ENCODE measurements around the gene CDK5RAP2.
"Not testable (repeated sequence)": the region's sequence is repeated elsewhere in the genome, so short reads cannot be mapped to it uniquely, and the experiment has no call there.

CDK5RAP2 gene

DNA sequence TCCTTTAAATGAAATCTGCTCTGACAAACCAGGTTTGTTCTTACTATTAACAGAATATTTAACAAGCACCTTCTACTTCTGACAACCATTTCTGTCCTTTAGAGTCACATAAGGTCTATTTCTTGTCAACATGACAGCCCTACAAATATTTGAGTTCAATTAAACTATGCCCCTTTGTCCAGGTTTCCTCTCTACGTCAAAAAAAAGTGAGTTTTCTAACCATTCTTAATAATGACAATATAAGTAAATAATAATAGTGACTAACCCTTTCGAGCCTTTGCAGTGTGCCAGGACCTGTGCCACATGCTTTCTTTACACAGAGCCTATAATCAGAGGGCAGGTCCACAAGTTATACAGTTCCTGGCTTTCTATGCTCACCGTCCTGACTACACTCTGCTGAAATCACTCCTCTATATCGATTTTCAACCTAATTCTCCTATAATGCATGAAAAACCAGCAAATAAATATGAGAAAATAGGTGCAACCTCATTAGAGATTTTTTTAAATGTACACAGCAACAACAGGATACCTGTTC lies 115.0 kb downstream of the CDK5RAP2 start:
- DNase-seq (ENCODE audit: low read depth), result no peak

DNA sequence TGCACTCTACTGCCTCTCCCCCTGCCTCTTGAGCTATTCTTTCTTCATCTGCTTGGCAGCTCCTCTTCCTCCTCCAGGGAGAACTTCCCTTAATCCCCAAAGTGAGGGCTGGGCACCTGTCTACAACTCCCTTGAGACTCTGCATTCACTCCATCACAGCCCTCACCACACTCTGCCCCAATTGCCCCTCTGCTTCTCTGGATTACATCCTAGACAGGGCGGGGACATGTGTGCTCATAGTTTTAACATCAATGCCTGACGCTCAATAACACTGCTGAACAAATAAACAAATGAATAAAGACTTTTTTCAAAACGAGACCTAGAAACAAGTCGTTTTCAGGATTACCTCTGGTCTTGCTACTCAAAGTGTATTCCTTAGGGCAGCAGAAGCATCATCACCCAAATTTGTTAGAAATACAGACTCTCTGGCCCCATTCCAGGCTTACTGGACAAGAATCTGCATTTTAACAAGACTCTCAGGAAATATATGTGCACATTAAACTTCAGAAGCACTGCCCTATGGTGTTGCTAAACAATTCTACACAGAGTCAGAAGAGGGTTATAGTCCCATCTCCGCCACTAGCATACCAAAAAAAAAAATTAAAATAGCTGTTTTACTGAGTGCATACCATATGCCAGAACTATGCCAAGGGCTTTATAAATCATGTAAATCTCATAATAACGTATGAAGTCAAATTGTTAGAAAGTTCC lies 115.6 kb downstream of the CDK5RAP2 start:
- DNase-seq (ENCODE audit: low read depth), result no peak

DNA sequence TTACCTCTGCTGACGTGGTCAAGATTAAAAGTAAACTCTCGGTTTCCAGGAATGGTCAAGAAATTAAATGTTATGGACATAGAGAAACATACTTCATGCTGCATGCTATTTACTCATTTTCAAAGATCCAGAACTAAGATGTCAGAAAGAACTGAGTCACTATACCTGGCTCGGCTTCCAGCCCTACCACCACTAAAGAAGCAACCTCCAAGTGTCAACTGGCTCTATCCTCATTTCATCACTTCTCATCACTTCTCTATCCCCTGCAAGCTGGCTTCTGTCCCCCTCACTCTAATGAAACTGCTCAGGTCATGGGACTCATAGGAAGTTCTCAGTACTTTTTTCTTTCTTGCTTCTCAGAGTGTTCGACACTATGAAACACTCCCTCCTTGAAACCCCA lies 116.2 kb downstream of the CDK5RAP2 start:
- no peak for DNase-seq (ENCODE audit: low read depth)

DNA sequence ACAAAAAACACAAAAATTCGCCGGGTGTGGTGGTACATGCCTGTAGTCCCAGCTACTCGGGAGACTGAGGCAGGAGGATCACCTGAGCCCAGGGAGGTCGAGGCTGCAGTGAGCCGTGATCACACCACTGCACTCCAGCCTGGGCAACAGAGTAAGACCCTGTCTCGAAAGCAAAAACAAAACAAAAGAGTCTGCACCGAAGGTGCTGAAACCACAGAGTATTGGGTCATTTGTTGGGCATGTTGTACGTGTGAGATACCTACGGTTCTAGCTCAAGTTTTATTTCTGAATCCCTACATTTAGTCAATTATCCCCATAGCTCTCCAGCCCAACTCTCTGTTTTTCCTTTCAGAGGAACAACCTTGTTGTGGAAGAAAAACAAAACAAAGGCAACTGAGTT lies 118.3 kb downstream of the CDK5RAP2 start:
- not testable (repeated sequence) for DNase-seq (ENCODE audit: low read depth)

DNA sequence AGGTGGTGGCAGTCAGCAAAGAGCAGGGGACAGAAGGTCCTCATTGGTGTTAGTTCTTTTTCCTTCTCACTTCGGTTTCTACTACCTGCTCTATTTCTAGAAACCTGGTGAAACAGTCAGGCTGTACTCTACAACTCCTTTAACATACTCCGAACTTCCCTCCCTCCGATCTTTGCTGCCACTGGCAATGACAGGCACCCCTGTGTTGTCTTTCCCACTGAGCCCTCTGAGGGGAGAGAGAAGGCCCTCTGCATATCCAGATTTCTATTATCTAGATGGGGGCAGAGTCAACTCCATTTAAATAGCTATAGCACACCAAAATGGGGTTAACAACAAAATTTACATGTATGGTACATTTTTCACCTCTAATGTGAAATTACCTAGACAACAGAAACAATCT lies 123.7 kb downstream of the CDK5RAP2 start:
- DNase-seq (ENCODE audit: low read depth), result no peak

DNA sequence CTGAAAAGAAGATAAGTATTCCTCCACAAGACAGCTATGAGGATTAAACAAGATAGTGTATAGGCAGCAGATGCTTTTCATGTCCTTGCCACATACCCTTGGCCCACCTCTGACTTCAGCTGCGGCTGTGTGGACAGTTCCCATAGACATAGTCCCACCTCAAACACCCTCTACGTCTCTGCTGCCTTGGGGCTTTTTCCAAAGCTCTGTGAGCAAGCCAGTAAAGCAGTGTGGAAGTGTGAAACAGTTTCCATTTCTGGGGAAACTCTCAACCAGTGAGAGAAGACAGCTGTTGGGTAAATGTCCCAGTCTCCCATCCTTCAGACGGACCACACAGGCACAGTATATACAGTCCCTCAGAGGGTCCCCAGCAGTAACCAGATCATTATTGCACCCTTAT lies 125.5 kb downstream of the CDK5RAP2 start:
- no peak for DNase-seq (ENCODE audit: low read depth)

DNA sequence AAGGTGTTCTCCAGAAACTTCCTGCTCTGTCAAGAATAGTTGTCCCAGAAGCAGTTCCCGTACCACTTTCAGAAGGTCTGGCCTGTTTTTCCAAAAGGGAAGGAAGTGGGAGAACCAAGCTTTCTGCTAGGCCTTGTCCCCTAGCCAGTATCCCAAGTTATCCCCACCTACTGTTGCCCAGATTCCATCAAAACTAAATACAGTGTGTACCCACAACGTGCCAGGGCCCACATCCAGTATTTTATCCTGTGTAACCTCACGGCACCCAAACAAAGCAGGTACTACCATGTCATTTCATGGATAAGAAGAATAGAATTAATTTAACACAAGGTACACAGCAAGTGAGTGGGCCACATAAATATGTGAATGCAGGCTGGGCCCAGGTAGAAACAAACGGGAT lies 126.2 kb downstream of the CDK5RAP2 start:
- DNase-seq (ENCODE audit: low read depth), result no peak

DNA sequence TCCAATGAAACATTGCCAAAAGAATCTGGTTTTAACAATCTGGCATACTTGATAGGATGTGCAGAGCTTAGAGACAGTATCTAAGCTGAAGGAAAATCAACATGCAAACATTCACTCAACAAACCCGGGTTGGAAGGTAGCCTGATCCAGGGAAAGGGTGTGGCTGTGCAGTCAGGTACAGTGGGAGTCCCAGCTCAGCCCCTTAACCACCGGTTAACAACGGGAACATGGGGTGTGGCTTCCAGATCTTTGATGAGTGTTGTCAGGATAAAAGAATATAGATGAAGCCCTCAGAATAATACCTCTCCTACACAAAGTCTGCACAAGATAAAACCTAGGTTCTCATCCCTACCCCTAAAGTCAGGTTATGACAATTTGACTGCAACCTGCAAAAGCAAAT lies 127.3 kb downstream of the CDK5RAP2 start:
- DNase-seq (ENCODE audit: low read depth), result no peak

DNA sequence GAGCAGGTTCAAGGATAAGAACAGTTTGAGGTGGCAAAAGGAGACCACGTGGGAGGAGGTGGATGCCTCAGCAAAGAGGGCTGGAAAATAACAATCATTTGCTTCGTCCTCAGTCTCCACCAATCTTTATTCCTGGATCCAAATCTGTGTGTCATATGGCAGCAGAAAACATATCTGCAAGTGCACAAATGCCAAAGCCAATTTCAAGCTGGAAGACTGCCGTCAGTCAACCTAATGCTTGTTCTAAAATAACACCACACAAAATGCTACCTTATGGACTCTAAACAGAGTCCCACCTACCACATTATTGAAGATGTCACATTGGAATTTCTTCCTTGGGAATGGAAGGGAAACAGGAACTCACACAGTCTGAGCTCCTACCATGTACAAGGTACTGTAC lies 129.1 kb downstream of the CDK5RAP2 start:
- DNase-seq (ENCODE audit: low read depth), result no peak

DNA sequence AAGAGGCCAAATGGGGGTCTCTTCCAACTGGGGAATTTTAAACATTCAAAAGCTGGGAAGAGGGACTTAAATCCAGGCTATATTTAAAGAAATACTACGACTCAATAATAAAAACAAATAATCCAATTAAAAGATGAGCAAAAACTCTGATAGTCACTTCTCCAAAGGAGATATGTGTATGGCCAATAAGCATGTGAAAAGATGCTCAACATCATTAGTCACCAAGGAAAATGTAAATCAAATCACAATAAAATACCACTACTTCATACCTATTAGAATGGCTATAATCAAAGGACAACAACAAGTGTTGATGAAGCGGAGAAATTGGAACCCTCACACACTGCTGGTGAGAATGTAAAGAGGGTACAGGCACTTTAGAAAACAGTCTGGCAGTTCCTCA lies 130.4 kb downstream of the CDK5RAP2 start:
- no peak for DNase-seq (ENCODE audit: low read depth)

DNA sequence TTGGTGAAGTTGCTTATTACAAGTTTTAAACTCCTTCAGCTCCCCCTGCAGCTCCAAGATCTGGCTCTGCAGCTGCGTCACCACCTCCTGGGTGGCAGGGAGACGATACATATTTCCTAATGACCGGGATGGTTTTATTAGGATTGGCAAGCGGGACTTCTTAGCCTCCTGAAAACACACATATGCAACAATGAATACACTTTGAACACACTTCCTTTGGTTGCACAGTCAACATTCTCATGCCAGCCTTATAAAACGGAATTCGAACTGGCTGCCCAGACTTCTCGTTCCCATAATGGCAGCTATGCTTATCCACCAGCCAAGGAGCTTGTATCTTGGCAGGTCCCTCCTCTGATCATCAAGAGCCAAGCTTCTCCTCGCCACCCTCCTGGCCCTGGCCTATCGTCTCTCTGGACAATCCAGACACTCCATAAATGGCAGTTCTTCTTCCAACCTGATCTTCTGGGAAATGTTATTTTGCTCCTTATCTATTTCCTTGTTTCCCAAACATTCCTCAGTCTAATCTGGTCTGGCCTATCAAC lies 131.9 kb downstream of the CDK5RAP2 start:
- DNase-seq (ENCODE audit: low read depth), result no peak

DNA sequence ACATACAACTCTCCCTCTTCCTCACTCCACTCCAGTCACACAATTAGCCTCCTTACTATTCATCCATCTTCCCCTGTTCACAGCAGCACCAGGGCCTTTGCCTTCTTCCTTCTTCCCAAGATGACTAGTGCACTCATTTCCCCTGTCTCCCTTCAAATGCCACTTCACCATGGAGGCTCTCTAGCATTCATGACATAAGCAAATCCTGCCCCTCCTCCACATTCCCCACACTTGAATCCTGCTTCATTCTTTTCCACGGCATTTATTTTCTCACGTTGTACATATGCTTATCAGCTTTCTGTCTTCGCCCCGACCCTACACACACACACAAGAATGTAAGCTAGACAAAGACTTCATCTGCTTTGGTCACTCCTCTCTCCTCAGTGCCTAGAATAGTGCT lies 133.3 kb downstream of the CDK5RAP2 start:
- DNase-seq (ENCODE audit: low read depth), result no peak

DNA sequence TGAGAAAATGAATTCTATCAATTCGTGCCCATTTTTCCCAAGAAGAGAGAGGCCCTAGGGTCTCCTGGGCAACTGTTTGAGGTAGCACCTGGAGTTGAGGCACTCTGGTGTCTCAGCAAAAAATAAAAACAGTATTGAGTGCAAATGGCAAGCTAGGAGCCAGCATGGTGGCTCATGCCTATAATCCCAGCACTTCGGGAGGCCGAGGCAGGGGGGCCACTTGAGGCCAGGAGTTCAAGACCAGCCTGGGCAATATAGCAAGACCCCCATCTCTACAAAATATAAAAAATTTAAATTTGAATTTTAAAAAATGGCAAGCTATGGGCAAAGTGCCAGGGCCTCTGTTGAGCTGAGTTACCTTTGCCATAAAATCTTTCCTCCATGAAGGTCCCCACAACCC lies 136.0 kb downstream of the CDK5RAP2 start:
- DNase-seq (ENCODE audit: low read depth), result no peak

DNA sequence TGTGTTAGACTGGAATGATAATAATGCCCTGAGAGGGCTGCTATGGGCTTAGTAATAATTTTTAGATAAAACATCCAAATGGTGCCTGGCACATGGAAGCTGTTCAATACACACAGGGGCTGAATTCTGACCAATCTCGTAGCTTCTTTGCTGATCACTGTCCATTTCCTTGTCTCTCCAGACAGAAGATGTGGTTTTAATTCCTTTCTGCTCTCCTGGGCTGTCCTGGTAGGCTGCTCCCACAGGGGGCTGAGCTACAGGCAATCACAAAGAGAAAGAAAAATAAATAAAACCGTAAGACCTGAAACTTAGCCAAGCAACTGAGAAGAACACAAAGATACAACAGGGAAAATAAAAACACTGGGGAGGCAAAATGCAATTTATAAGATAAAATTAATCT lies 136.5 kb downstream of the CDK5RAP2 start:
- no peak for DNase-seq (ENCODE audit: low read depth)

DNA sequence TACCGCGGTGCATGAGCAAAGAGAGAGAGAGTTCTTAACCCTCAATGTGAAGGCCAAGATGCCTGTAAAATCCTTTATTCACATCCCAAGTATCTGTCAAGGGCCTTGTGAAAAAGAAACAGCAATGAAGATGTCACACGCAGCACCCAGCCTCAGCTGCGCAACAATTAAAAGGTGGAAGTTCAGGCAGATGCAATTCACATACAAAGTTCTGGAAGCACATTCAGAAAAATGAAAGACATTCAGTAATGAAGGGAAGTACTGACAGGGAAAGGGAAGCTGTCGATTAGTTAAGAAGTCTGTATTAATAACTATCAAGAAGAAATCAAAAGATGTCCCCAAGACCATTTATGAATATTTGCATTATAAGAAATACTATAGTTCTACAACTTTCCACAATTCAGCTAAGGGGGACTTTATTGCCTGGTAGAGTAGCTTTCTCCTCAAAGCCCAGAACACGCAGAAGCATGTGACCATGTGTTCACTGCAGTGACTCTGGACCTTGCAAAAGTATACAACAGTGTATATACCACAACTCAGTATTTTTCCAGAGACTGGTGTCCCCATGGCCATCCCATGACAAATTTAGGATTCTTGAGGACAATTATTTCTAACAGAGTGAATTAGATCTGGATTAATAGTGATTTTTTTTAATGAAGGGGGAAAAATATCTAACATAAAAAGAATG lies 137.5 kb downstream of the CDK5RAP2 start:
- no peak for DNase-seq (ENCODE audit: low read depth)

DNA sequence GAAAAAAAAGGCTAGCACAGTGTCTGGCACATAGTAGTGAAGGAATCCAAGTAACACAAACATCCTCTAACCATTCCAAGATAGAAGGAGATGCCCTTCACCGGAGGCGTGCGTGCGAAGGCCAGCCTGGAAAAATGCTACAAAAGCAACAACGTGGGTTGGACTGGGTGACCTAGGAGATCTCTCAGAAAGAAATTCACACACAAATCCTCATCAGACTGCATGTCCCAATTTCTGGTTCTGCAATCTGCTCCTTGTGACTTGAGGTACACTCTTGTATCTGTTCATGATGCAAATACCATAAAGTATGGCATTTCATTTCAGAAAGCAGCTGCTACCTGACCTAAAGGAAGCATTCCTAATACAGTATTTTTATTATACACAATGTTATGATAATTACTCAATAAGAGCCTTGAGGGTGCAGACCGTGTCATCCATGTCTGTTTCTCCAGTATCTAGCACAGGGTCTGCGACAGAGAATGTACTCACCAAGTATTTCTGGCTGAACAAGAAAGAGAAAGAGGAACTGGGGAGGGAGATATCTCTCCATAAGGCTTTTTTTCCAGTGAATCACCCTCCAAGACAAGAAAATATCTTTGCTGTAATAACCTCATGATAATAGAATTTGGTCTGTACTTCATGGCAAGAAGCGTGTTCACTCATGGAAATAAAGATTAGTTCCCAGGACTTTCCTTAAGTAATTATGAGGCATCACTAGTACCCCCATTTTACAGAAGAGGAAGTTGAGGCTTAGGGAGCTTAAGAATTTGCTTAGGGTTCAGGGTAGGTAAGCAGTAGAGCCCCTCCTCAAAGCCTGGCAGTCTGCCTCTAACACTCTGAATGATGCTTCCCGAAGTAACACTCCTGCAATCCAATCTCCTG lies 138.3 kb downstream of the CDK5RAP2 start:
- DNase-seq (ENCODE audit: low read depth), result no peak

DNA sequence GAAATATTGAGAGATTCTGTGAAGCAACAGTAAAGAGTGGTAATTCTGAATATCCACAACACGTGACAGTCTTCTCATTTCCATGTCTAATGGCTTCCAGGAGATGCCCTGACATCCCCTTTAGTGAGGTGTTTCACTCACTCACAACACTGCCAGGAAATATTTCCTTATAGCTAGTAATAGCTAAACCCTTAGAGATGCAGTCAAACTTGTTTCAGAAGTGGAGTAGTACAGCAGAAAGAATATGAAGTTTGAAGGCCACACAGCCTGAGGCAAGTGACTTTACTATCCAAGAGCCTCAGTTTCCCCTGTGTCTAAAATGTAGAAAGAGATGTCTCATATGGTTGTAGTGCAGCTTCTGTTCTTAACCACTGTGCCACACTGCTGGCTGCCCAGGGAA lies 139.2 kb downstream of the CDK5RAP2 start:
- DNase-seq (ENCODE audit: low read depth), result no peak

DNA sequence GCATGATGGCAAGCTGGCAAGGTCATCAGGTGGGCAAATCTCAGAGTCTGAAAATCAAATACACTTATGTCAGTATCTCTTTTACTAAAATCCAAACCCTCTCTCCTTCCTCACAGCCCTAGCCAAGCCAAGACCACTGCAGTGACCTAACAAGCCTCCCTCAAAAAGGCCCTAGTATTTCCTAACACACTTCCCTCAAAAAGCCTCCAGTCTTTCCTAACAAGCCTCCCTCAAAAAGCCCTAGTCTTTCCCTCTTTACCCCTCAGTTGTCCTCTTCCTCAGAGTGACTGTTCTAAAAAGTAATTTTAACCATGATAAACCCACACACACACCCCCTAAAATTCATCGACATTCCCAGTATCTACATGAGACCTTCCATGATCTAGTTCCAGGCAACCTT lies 140.0 kb downstream of the CDK5RAP2 start:
- DNase-seq (ENCODE audit: low read depth), result no peak

DNA sequence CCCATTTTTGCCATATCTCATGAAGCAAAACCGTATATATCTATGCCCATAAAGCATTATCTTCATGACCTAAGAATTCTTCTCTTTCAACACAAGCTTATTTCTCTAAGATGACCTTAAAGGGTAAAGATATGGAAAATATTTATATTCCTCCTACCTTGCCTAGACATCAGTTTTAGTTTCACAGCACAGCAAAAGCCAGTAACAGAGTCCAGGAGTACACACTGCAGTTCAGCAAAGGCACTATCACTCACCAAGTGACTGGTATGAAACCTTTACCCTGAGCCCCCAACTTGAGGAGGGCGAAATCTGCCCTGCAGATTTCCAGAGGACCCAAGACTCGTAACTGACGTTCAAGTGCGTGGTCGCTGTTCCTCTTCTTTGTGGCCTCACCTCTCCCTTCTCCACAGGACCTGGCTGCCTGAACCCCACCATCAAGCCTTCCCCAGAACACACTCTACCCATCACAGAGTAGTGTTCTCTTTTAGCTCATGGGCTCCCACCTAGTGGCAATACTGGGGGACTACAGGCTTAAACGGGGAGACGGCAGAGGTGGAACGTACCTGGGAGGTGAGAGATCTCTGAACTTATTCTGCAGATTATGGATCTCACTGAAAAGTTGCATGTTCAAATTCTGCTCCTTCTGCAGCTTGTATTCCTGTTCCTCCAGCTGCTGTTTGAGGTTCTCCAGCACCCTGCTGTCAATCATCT lies 141.0 kb downstream of the CDK5RAP2 start:
- no peak for DNase-seq (ENCODE audit: low read depth)

DNA sequence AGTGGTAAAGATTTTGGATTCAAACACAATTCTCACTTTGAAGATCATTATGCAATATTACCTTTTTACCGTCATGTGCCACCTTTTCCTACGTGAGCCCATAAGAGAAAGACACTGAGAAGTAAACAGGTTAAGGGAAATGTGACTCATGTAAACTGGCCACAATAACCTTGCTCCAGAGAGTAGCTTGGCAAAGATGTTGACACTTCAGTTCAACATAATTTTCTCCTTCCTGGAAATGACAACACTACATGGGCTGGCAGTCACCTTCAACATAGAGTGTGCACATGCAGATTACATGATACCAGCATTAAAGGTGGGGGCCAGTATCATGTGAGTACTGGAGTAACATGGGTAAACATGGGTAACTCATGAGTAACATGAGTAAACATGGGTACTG lies 141.9 kb downstream of the CDK5RAP2 start:
- no peak for DNase-seq (ENCODE audit: low read depth)

DNA sequence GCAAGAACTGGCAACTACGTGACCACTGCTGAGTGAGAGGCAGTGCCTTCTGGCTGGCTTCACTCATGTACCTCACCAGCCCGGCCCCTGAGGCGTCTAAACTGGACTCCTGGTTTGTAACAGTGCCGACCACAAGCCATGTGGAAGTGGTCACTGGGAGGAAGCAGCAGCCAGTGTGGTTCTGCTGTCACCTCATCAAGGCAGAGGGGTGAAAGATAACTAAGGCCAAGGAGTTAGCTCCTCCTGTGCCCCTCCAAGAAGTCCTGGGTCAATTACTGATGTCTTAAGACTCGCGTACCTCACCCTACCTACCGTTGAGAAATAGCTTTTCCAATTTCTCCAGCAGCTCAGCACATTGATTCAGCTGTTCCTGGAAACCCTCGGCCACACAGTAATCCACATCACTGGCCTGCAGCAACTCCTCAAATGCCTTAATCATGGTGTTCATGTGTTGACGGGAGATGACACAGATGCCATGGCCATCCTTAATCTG lies 142.9 kb downstream of the CDK5RAP2 start:
- DNase-seq (ENCODE audit: low read depth), result no peak

DNA sequence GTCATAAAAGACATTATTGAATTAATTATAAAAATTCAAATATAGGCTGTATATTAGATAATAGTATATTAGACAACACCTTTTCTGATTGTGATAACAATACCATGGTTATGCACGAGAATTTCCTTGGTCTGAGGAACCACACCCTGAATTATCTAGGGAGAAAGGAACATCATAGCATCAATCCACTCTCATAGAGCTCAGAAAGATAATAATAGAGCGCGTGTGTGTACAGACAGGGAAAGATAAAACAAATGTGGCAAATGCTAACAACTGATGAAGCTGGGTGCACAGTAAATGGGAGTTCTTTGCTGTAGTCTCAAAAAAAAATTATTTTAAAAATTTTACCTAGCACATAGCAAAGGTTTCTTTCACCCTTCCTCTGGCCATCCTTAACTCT lies 143.5 kb downstream of the CDK5RAP2 start:
- DNase-seq (ENCODE audit: low read depth), result no peak
